Endothelial cell of umbilical vein (primary cell): Measurements from ENCODE around the gene GRK5. TPM values are rescaled to one million over a fixed set of nuclear protein-coding genes. Genes with fewer than 3 reads are reported as not detected.

Experiments used
- BruUV-seq: library from RNA; stranded (reverse); fragments of 400-500 nt; replicated peaks from 2 replicates; lab custom pipeline; 2021; lab: Mats Ljungman, UMichigan
- CTCF ChIA-PET: fragments of 300-600, 350-600 bp; sonication (Branson Sonifier 250); formaldehyde crosslinking; loops from one replicate; lab custom pipeline; 2021; ENCODE audit warnings: antibody characterized with exemption, inconsistent platforms; lab: Charles Lee
- POLR2A ChIA-PET: fragments of 300-600, 350-600 bp; sonication (Branson Sonifier 250); formaldehyde crosslinking; loops from one replicate; lab custom pipeline; 2021; ENCODE audit warnings: antibody characterized with exemption, inconsistent platforms; lab: Charles Lee
- DNase-seq: peaks from one replicate; pipeline ENCODE4 v3.0.0-alpha.2; 2011; ENCODE audit warnings: low read depth, low spot score
- FAIRE-seq: peaks from 2 replicates; lab custom pipeline; 2011; peaks lifted over from hg19 to GRCh38; lab: Jason Lieb, UNC
- H2AFZ ChIP-seq: 2 replicates; pipeline ENCODE4 v1.6.0; 2012; ENCODE audit warnings: low read depth, low read length, control low read depth, inconsistent platforms
- H3K27ac ChIP-seq: 2 replicates; pipeline ENCODE4 v1.5.1; 2011; ENCODE audit warnings: low read depth, mild to moderate bottlenecking, control low read depth, low read length, moderate library complexity; ENCODE audit not compliant: insufficient read depth
- H3K27me3 ChIP-seq, 2 experiments: 2 replicates each; pipeline versions ENCODE4 v1.6.0 to v1.6.1; 2011; ENCODE audit warnings: low read length in 2 of 2, mixed read lengths in 1 of 2; ENCODE audit not compliant: control insufficient read depth in 2 of 2, insufficient read depth in 2 of 2
- H3K36me3 ChIP-seq, 2 experiments: 2 replicates in 1 of 2; 3 replicates in 1 of 2; pipeline ENCODE4 v1.5.1; 2011; ENCODE audit warnings: low read length in 2 of 2, mild to moderate bottlenecking in 1 of 2, moderate library complexity in 1 of 2; ENCODE audit not compliant: control insufficient read depth in 2 of 2, insufficient read depth in 2 of 2; ENCODE audit errors: extremely low read depth in 1 of 2
- H3K4me1 ChIP-seq: 3 replicates; pipeline ENCODE4 v1.5.1; 2011; ENCODE audit warnings: mild to moderate bottlenecking, low read length; ENCODE audit not compliant: control insufficient read depth, insufficient read depth; ENCODE audit errors: extremely low read depth
- H3K4me2 ChIP-seq: 2 replicates; pipeline ENCODE4 v1.6.1; 2011; ENCODE audit warnings: low read length, control low read depth, mixed read lengths; ENCODE audit not compliant: insufficient read depth
- H3K4me3 ChIP-seq, 3 experiments: fragments of 200-600 bp in 1 of 3; sonication (generic), shearing (Covaris generic) in 1 of 3; replicated peaks in 1 of 3; 2 replicates each; pipeline ENCODE4 v1.5.1; 2011 to 2016; ENCODE audit warnings: control low read depth in 3 of 3, low read length in 3 of 3, mild to moderate bottlenecking in 2 of 3, inconsistent platforms in 1 of 3, low read depth in 1 of 3, moderate library complexity in 1 of 3; ENCODE audit not compliant: insufficient read depth in 1 of 3
- H3K79me2 ChIP-seq: 2 replicates; pipeline ENCODE4 v1.6.0; 2012; ENCODE audit warnings: low read length, inconsistent platforms; ENCODE audit not compliant: control insufficient read depth, insufficient read depth
- H3K9ac ChIP-seq: replicated peaks from 2 replicates; pipeline ENCODE3; 2011; ENCODE audit warnings: low read length, control low read depth; ENCODE audit not compliant: insufficient read depth; ENCODE audit errors: extremely low read depth
- H3K9me1 ChIP-seq: replicated peaks from 3 replicates; pipeline ENCODE4 v1.6.0; 2011; ENCODE audit warnings: mild to moderate bottlenecking, low read length; ENCODE audit not compliant: control insufficient read depth, insufficient read depth; ENCODE audit errors: extremely low read depth
- H3K9me3 ChIP-seq: replicated peaks from 2 replicates; pipeline ENCODE4 v1.5.1; 2012; ENCODE audit warnings: low read length, inconsistent platforms; ENCODE audit not compliant: control insufficient read depth, insufficient read depth
- H4K20me1 ChIP-seq: replicated peaks from 2 replicates; pipeline ENCODE3; 2011; ENCODE audit warnings: mild to moderate bottlenecking, low read length; ENCODE audit not compliant: control insufficient read depth, insufficient read depth; ENCODE audit errors: extremely low read depth
- CTCF ChIP-seq, 2 donors: IDR thresholded peaks; 1 replicate in 1 of 2; 2 replicates in 1 of 2; pipeline ENCODE4 v1.5.1; 2011; ENCODE audit warnings: low read length in 2 of 2, mild to moderate bottlenecking in 2 of 2, moderate library complexity in 2 of 2, control low read depth in 1 of 2, inconsistent platforms in 1 of 2, low read depth in 1 of 2; ENCODE audit not compliant: insufficient read depth in 1 of 2; ENCODE audit errors: extremely low read depth in 1 of 2
- EZH2 ChIP-seq: IDR thresholded peaks from 2 replicates; pipeline ENCODE4 v1.6.1; 2012; ENCODE audit warnings: borderline replicate concordance, low read depth, mild to moderate bottlenecking, moderate library complexity, low read length, inconsistent platforms; ENCODE audit not compliant: severe bottlenecking
- FOS ChIP-seq: IDR thresholded peaks from 2 replicates; pipeline ENCODE4 v1.6.1; 2011; ENCODE audit warnings: mild to moderate bottlenecking, low read length, moderate library complexity, borderline replicate concordance; ENCODE audit not compliant: insufficient read depth
- GATA2 ChIP-seq: IDR thresholded peaks from 2 replicates; pipeline ENCODE4 v1.7.0; 2011; ENCODE audit warnings: low read depth, mild to moderate bottlenecking, moderate library complexity, mixed read lengths, low read length; ENCODE audit not compliant: insufficient read length, insufficient read depth
- JUN ChIP-seq: IDR thresholded peaks from 2 replicates; pipeline ENCODE4 v1.6.1; 2011; ENCODE audit warnings: borderline replicate concordance, low read depth; ENCODE audit not compliant: insufficient read length, insufficient read depth
- MAX ChIP-seq: IDR thresholded peaks from 2 replicates; pipeline ENCODE4 v1.6.1; 2011; ENCODE audit not compliant: insufficient read depth, insufficient read length
- MYC ChIP-seq: IDR thresholded peaks from one replicate; pipeline ENCODE4 v1.6.1; 2011; ENCODE audit warnings: mild to moderate bottlenecking, low read depth, low read length
- POLR2A ChIP-seq: IDR thresholded peaks from 2 replicates; pipeline ENCODE4 v1.6.1; 2012; ENCODE audit warnings: low read depth, mild to moderate bottlenecking, control low read depth, low read length
- POLR2AphosphoS5 ChIP-seq: IDR thresholded peaks from 2 replicates; pipeline ENCODE4 v1.6.1; 2012; ENCODE audit warnings: low read depth, mild to moderate bottlenecking, control low read depth, low read length, moderate library complexity; ENCODE audit not compliant: insufficient read depth
- dilution Hi-C: fragments of 300-500 bp; cut with MboI; formaldehyde crosslinking; loops from one replicate; pipeline ENCODE4 v1.15.0; 2019; ENCODE audit warnings: low sequenced_read_pairs; ENCODE audit not compliant: extremely low pct_ligation_motif_present
- intact Hi-C: fragments of 100-400 bp; cut with micrococcal nuclease; formaldehyde crosslinking; loops from one replicate; pipeline ENCODE4 v1.10.0; 2022
- polyA plus RNA-seq, 4 experiments: library from polyadenylated mRNA; depleted of rRNA in 3 of 4; stranded (reverse) in 3 of 4; unstranded in 1 of 4; fragments of >200 nt; gene quantifications; 2 replicates each; pipeline versions ENCODE4 v1.2.1 to v1.2.3, GENCODE V29; 2011 to 2012; ENCODE audit warnings: missing spikeins in 1 of 4
- total RNA-seq: library from RNA; stranded (reverse); gene quantifications from 2 replicates; pipeline ENCODE4 v1.2.3, GENCODE V29; 2021

GRK5 gene
- total and polyA plus RNA-seq, 2 donors (not counting 3 experiments of a cell fraction or from before 2014, with no cell fraction given): 13.1 to 29.5 TPM

- no peak overlapping the region for H3K4me3 ChIP-seq
- intact Hi-C loops: no loop called here
- no peaks in the 10 kb centered on the region for H3K9me3 ChIP-seq
- no peak for DNase-seq
- H3K36me3 ChIP-seq: no peaks in the 10 kb centered on the region
- no peak overlapping the region for H2AFZ ChIP-seq
- no peak overlapping the region for H3K4me2 ChIP-seq
- no peaks in the 10 kb centered on the region for H3K9me1 ChIP-seq
- ChIA-PET CTCF (interaction anchor here (1.1 kb wide), 1 partner anchor 15 kb away, joined by 3 read pairs; no protein-coding TSS in a partner anchor), POLR2A (no interaction called here)
- no peaks in the 10 kb centered on the region for H3K79me2 ChIP-seq
- H3K27ac ChIP-seq: no peak overlapping the region
- no peak for FAIRE-seq
- no peak overlapping the region for H3K9ac ChIP-seq
- peaks cover 26 to 35% of the 10 kb centered on the region in 2 experiments for H3K27me3 ChIP-seq
- TF ChIP-seq MAX: no peak
- no peak for TF ChIP-seq JUN
- no peak for TF ChIP-seq EZH2
- no peak for TF ChIP-seq POLR2A
- no peak for TF ChIP-seq POLR2AphosphoS5
- no peak for TF ChIP-seq GATA2
- TF ChIP-seq FOS: no peak
- TF ChIP-seq MYC: no peak
- TF ChIP-seq CTCF (IDR thresholded peaks at IDR 0.05; ENCODE audit: extremely low read depth in 1 of 2, insufficient read depth in 1 of 2, low read depth in 1 of 2, low read length in 2 of 2): no peak
- H3K4me1 ChIP-seq: no peaks in the 10 kb centered on the region
- no TSS peak for BruUV-seq
- dilution Hi-C loops: no loop called here
- H4K20me1 ChIP-seq: no peaks in the 10 kb centered on the region
These were observed 266.4 kb downstream of the GRK5 start for GRCh38 chr10:119473771-119474170.
